Ovary (tissue), 9 donors: ENCODE data around the gene VCL. TPM values are rescaled to one million over a fixed set of nuclear protein-coding genes. Genes with fewer than 3 reads are reported as not detected.

ENCODE experiments used
- DNase-seq, 5 donors: peaks; one replicate each; pipeline ENCODE4 v3.0.0-alpha.2; 2019 to 2020
- H3K27ac ChIP-seq, 2 donors: fragments of 200-600 bp; one replicate each; pipeline versions ENCODE4 v1.5.1 to v1.8.0; 2019 to 2022
- H3K27me3 ChIP-seq: fragments of 200-600 bp; one replicate; pipeline ENCODE4 v1.8.0; 2022
- H3K36me3 ChIP-seq: fragments of 200-600 bp; sonication (generic); one replicate; pipeline ENCODE4 v1.5.1; 2019
- H3K4me1 ChIP-seq: one replicate; pipeline ENCODE4 v1.8.1; 2013; ENCODE audit warnings: mild to moderate bottlenecking, moderate library complexity; ENCODE audit not compliant: insufficient read depth
- H3K4me3 ChIP-seq: fragments of 200-600 bp; sonication (generic); one replicate; pipeline ENCODE4 v1.5.1; 2017
- H3K9me3 ChIP-seq, 2 donors: fragments of 200-600 bp in 1 of 2; sonication (generic) in 1 of 2; one replicate each; pipeline versions ENCODE4 v1.5.1 to v1.8.1; 2013 to 2019; ENCODE audit warnings: mild to moderate bottlenecking in 1 of 2, moderate library complexity in 1 of 2
- EP300 ChIP-seq: sonication (generic); formaldehyde crosslinking; IDR thresholded peaks from one replicate; pipeline ENCODE4 v1.6.1; 2017; ENCODE audit warnings: antibody characterized with exemption
- POLR2A ChIP-seq: fragments of 450-650 bp; IDR thresholded peaks from one replicate; pipeline ENCODE4 v1.6.1; 2017; ENCODE audit warnings: antibody characterized with exemption, mild to moderate bottlenecking, moderate library complexity
- WGBS, 3 donors: extraction: QIAGEN DNeasy Blood & Tissue Kit in 1 of 3; methylation state at CpG; one replicate each; pipeline versions ENCODE4 v1.1.5 to v1.1.7; 2013 to 2017; 5-methylcytosine and 5-hydroxymethylcytosine counted together
- intact Hi-C, 4 donors: fragments of 100-400 bp; cut with DNase I; formaldehyde crosslinking; loops; one replicate each; pipeline versions ENCODE4 v1.11.0 to v1.15.1; 2022 to 2023
- polyA plus RNA-seq, 2 donors: library from polyadenylated mRNA; stranded (reverse); fragments of 200-250 nt in 1 of 2; fragments of 350-450 nt in 1 of 2; fragmentation: Illumina TruSeq in 1 of 2; extraction: RNeasy Lipid Tissue Mini Kit (QIAGEN cat#74804) in 1 of 2; gene quantifications; one replicate each; pipeline ENCODE4 v1.2.3, GENCODE V29; 2013 to 2014
- total RNA-seq, 7 donors: library from RNA; depleted of rRNA in 2 of 7; stranded (reverse); fragments of >200 nt in 2 of 7; fragmentation: NEBNext Ultra II Directional in 3 of 7; extraction: Animal tissue kit (Norgen Biotek cat#: 25700) in 3 of 7; gene quantifications; one replicate each; pipeline versions ENCODE4 v1.1.0 to v1.2.4, GENCODE V29; 2016 to 2023
- TF ChIP-seq, protein P1 (sequence below), 3 donors: fragments of 450-650 bp in 2 of 3; fragments of 200-600 bp in 1 of 3; IDR thresholded peaks; one replicate each; pipeline versions ENCODE4 v1.5.1 to v1.8.0; 2016 to 2022; ENCODE audit warnings: antibody characterized with exemption in 3 of 3, mild to moderate bottlenecking in 1 of 3
- donor health status: DM: no; HTN: no; CAD: no; lungs with moderate emphysema.
- donor health status: DM: no; HTN: no; CAD: no.
- donor health status: Bipolar disorder and iron deficiency.
- donor health status: DM: yes; HTN: yes; CAD: no.
- donor health status: DM: no; HTN: no; CAD: no.
- donor health status: DM: yes; HTN: yes; CAD: no.

The VCL gene
- total and polyA plus RNA-seq, 9 donors: 43.3 to 189 (median 114) TPM

DNA sequence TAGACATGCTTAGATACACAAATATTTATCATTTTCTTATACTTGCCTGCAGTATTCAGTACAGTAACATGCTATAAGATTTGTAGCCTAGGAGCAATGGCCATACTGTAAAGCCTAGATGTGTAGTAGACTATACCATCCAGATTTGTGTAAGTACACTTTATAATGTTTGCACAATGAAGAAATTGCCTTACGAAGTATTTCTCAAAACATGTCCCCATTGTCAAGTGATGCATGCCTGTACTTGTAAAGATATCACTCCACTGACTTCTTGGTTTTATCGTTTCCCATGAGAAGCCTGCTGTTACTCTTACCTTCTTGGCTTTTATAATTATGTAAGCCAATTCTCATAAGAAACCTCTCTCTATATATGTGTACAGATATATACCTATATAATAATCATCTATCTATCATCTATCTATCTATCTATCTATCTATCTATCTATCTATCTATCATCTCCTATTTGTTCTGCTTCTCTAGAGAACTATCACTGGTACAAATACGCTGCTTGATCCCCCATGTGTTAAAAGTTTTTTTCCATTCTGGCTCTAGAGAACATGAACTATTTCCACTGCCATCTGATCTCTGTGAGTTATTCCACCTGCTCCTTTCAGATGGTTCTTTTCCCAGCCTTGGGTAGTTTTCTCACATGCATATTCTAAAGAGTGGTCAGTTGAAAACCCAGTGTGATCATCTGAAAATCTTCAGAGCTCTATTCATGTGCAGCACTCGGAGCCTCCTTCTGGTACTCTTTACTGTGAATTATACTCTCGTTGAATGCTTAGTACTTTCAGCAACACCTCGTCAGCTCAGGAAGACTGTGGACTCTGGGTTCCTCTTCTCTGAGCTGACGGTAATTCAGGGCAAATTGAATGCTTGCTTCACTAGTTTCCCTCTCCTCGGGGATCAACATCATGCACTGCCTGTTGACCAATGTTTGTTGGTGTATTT is 14.5 kb upstream of the VCL start:
- H3K27me3 ChIP-seq: no peaks in the 10 kb centered on the region
- 52 to 63% (median 62%) methylated on average over 8 of the region's 8 CpGs for WGBS, 3 donors
- H3K4me1 ChIP-seq: peaks cover 1% of the 10 kb centered on the region
- no peaks in the 10 kb centered on the region for H3K36me3 ChIP-seq
- TF ChIP-seq, protein P1, sequence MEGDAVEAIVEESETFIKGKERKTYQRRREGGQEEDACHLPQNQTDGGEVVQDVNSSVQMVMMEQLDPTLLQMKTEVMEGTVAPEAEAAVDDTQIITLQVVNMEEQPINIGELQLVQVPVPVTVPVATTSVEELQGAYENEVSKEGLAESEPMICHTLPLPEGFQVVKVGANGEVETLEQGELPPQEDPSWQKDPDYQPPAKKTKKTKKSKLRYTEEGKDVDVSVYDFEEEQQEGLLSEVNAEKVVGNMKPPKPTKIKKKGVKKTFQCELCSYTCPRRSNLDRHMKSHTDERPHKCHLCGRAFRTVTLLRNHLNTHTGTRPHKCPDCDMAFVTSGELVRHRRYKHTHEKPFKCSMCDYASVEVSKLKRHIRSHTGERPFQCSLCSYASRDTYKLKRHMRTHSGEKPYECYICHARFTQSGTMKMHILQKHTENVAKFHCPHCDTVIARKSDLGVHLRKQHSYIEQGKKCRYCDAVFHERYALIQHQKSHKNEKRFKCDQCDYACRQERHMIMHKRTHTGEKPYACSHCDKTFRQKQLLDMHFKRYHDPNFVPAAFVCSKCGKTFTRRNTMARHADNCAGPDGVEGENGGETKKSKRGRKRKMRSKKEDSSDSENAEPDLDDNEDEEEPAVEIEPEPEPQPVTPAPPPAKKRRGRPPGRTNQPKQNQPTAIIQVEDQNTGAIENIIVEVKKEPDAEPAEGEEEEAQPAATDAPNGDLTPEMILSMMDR (IDR thresholded peaks at IDR 0.05): no peak
- TF ChIP-seq POLR2A (no peak), EP300 (no peak)
- no peak overlapping the region for H3K4me3 ChIP-seq
- no peak for DNase-seq
- intact Hi-C loops: no loop called here
- no peaks in the 10 kb centered on the region for H3K9me3 ChIP-seq
- no peak overlapping the region for H3K27ac ChIP-seq

DNA sequence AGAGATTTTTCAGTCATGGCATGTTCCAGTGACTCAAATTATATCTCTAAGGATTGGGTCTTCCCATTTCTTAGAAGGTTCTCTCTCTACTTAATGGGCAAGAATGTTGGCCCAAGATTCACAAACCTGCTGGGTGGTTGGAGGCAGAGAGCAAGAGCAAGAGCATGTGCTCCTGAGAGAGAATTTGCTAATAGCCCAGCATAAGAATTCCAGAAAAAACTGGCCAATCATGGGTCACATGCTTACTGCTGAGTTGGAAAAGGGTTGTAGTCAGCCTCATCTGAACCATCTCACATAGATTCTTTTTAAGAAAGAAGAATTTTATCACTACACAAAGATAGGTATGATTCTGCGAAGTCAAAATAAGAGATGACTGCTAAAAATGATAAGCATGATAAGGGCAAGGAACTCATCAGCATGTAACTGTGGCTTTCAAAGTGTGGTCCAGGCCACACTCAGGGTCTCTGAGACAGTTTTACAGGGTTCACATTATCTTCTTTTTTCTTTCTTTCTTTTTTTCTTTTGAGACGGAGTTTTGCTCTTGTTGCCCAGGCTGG is 8.2 kb upstream of the VCL start:
- Histone ChIP-seq H3K27me3 (no peaks in the 10 kb centered on the region), H3K27ac (no peak overlapping the region), H3K36me3 (no peaks in the 10 kb centered on the region), H3K4me1 (no peaks in the 10 kb centered on the region), H3K4me3 (no peak overlapping the region), H3K9me3 (no peaks in the 10 kb centered on the region)
- TF ChIP-seq POLR2A (no peak), EP300 (no peak)
- TF ChIP-seq, protein P1 (IDR thresholded peaks at IDR 0.05): no peak
- WGBS, 3 donors: 94 to 99% (median 96%) methylated on average over 2 of the region's 2 CpGs
- intact Hi-C loops: no loop called here
- DNase-seq: no peak

DNA sequence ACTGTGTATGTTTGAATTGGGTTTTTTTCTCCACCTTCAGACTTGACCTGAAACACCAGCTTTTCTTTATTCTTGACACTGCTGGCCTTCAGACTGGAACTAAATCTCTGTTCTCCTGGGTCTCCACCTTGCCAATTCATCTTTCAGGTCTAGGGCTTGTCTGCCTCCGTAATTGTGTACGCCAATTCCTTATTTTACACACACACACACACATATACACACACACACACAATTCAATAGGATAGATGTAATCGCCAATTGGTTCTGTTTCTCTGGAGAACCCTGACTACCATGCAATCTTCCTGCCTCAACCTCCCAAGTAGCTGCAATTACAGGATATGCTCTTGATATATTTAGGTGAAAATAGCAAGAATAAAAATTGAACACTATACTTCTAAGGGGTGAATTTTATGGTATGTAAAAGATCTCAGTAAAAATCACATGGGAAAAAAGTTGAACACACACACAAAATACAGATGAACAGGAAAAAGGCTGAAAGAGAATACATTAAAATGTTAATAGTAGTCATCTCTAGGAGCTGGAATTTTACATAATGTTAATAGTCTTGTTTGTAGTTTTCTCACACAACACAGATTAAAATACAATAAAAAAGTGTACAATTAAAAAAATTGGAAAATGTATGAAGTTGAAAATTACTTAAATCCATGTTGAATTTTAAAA is 6.6 kb upstream of the VCL start:
- no peak for DNase-seq
- H3K4me1 ChIP-seq: no peaks in the 10 kb centered on the region
- H3K36me3 ChIP-seq: no peaks in the 10 kb centered on the region
- no peak overlapping the region for H3K27ac ChIP-seq
- WGBS, 3 donors: 93 to 99% (median 96%) methylated on average over 3 of the region's 3 CpGs
- intact Hi-C loops: no loop called here
- TF ChIP-seq, protein P1 (IDR thresholded peaks at IDR 0.05): no peak
- TF ChIP-seq EP300 (no peak), POLR2A (no peak)
- H3K9me3 ChIP-seq: no peaks in the 10 kb centered on the region
- H3K27me3 ChIP-seq: no peaks in the 10 kb centered on the region
- H3K4me3 ChIP-seq: no peak overlapping the region

DNA sequence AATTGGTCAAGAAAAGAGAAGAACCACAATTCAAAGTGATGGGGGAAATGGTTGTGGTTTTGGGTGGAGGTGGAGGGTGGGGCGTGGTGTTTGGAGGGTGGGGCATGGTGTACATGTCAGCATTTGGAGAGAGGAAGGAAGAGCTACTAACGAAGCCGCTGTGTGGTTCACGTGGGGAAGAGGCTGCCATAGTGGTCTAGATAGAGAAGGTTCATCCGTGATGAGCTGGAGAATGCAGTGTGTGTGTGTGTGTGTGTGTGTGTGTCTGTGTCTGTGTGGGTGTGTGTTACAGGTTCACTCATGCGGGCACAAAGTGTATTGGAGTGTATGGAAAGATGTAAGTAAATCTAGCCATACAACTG is 6.1 kb upstream of the VCL start:
- Histone ChIP-seq H3K27me3 (no peaks in the 10 kb centered on the region), H3K4me3 (no peak overlapping the region), H3K27ac (no peak overlapping the region), H3K4me1 (no peaks in the 10 kb centered on the region), H3K9me3 (no peaks in the 10 kb centered on the region), H3K36me3 (no peaks in the 10 kb centered on the region)
- 67 to 77% (median 73%) methylated on average over 6 of the region's 6 CpGs for WGBS, 3 donors
- TF ChIP-seq EP300 (no peak), POLR2A (no peak)
- TF ChIP-seq, protein P1 (IDR thresholded peaks at IDR 0.05): no peak
- no peak for DNase-seq
- intact Hi-C loops: no loop called here
